Endothelial cell of hepatic sinusoid (primary cell): Measurements from ENCODE around the gene PRCP.

Source experiments
- in situ Hi-C: cut with HindIII; loops from 2 replicates; pipeline ENCODE4 v1.10.0; 2017; ENCODE audit warnings: low sequenced_read_pairs

The PRCP gene

DNA sequence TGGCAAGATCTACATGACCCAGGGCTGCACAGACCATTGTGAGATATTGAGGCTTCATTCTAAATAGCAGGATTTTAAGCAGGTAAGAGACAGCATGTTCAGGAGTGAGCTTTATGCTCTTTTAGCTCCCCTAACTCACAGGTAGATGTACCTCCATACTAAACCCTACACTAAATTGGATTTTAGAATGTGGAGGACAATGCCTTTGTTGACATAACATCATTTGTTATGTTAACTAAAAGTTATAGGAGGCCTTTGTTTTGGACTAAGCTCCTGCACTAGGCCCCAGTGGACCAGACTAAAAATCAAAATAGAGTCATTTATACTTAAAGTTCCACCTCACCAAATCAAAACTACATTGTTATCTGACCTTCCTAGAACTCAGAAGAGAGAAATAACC is 8.1 kb upstream of the PRCP start:
- in situ Hi-C loops = no loop called here

DNA sequence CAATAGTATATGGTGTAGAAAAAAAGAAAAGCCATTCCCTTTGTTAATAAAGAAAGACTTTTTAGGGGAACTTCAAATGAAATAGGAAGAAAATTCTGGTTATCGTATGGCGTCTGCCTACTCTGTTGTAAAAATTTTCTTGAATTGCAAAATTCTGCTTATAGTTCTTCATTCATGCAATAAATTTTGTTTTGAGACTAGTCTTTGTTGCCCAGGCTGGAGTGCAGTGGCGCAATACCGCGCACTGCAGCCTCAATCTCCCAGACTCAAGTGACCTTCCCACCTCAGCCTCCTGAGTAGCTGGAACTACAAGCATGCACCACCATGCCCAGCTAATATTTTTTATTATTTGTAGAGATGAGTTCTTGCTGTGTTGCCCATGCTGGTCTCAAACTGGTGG is 7.1 kb upstream of the PRCP start:
- in situ Hi-C loops = no loop called here

DNA sequence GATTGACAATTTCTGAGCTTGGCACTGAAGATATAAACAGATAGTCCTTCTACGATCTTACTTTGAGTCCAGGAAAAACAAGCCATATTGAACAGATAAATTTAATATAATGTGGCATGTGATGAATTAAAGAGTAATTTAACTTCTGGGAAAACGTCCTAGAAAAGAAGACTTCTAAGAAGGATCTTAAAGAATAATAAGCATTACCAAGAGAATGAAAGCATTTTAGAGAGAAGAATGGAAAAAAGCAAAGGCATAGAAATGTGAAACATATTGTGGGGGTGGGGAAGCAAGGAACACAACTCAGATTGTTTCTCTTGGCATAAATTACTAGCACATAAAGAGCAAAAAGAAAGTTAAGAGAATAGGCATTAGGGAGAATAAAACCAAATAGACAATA is 6.7 kb upstream of the PRCP start:
- in situ Hi-C loops = no loop called here

DNA sequence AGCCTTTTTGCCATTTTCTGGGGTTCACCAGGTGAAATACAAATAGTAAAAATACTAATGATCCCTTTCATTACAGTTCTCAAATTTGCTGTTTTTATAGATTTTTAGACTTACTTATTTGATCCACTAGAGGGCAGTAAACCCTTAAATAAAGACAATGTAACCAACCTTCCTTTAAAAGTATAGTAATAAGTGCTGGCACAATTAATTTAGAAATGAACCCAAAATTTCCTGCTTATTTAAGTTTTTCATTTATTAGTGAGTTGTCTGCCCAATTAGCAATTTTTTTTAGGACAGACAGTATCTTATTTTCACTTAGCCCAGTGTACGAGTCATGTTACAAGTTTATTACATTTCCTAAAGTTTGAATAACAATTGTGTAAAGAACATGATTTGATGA is 6.0 kb upstream of the PRCP start:
- in situ Hi-C loops = no loop called here

DNA sequence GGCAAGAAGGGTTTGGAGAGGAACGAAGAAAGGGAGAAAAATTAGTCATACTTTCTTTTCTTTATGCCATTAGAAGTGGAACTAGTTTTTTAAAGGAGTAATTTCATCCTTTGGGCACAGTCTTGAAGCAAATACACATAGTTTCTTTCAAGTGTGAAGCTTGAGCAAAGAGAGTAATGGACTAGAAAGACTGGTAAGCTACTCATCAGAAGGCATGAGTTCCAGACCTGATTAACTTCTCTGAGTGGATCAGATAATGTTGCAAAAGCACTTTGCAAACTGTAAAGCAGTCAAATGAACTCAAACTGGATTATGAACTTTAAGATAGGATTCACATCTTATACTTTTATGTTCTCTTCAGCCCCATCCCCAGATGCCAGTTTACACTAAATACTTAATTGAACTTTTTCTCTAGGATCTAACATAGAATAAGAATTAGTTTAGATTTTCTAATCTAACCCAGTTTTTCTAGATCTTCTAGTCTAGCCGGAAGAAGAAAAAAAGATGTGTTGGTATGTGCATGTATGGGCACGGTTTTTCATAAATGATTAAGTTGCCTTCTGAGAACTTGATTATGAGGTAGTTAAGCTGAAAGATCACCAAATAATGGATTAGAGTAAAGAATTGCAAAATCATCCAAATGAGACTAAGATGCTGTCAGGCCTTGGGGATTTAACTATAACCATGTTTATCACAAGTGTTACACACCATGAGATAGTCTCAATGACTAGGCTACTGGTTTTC is 3.8 kb upstream of the PRCP start:
- in situ Hi-C loops = no loop called here

DNA sequence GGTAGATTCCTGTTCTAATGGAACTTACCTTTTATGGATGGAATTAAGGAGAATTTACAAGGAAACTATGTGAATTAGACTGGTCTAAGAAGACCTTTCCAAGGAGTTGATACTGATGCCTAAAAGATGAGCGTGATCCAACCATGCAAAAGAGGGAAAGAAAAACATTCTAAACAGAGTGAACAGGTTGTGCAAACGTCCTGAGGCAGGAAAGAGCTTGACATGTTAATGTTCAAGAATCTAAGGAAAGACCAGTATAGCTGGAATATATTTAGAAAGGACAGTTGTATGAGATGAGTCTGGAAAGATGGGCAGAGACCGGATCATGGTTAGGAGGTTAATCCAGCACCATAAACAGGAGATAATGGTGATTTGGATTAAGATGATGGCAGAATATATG is 2.6 kb upstream of the PRCP start:
- in situ Hi-C loops = no loop called here

- in situ Hi-C loops = no loop called here
Observed at GRCh38 chr11:82901922-82902485, 1.8 kb upstream of the PRCP start.

GRCh38 chr11:82901165-82901921 is 1.1 kb upstream of the PRCP start, which contains the start of gene DDIAS:
DDIAS (plus strand) TSS chr11:82901736; CDS start chr11:82914739, 13,003 bp downstream.
- in situ Hi-C loops = no loop called here

DNA sequence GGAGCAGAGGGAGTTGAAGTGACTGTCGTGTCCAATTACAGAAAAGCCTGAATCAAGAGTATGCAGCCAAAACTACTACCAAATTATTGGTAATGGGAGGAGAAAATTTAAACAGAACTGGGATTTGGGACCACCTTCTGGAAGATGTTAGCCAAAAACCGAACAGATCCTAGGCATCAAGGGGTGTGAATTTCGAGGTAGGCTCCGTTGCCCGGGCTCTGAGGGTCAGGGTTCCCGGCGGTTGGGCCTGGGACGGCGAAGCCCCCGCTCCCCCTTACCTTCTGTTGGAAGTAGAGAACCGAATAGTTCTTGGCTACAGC is 313 bp downstream of the PRCP start:
- in situ Hi-C loops = no loop called here

DNA sequence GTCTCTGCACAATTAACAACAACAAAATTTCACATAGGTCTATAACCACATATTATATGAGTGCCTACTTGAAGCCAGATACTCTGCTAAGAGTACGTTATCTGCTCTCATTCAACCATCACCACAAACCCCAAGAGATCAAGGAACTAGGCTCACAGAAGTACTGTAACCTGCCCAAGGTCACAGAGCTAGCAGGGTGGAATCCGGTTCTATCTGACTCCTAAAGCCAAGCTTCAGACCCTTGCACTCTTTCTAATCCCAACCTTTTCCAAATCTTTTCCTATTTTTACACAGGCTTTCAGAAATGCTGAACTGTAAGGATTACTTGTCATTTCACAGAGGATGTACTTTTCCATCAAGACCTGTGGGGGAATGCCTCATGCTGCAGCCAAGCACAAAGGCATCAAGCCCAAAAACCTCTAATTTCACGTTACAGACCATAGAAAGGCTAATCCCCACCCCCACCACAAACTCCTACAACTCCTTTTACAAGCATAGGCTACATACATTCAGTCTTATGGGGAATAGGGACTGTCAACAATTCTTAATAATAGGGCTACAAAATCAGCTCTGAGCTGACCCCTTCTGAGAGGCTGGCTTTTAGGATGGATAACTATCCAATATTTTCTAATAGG is 927 bp downstream of the PRCP start:
- in situ Hi-C loops = no loop called here

GRCh38 chr11:82898241-82898640 is 2.0 kb downstream of the PRCP start:
- in situ Hi-C loops = no loop called here

GRCh38 chr11:82896183-82896582 is 4.0 kb downstream of the PRCP start:
- in situ Hi-C loops = no loop called here

DNA sequence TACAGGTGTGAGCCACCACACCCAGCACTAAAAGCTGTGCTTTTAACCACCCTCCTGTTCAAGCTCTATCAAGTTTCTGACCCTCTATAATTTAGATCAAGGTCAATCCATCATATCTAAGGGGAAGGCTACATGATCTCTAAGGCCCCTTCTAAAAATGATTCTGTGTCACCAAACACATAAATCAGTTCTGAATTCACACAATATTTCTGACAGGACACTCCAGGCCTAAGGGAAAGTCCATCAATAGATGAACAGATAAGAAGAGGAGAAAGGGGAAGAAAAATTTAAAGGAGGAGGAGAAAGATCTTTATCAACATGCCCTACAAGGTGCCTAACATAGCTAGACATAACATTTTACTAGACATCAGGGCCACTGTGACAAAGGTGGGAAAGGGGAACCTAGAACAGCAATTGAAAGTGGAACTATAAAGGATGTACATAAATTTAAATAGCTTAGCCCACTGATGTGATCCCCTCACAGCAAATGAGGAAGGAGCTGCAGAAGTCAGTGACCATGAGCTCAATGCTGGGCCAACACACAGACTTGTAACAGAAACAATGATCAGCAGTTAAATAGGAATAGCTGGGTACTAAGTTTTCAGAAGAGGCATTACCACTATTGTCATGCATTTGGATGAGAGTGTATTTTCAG is 4.7 kb downstream of the PRCP start:
- in situ Hi-C loops = no loop called here

DNA sequence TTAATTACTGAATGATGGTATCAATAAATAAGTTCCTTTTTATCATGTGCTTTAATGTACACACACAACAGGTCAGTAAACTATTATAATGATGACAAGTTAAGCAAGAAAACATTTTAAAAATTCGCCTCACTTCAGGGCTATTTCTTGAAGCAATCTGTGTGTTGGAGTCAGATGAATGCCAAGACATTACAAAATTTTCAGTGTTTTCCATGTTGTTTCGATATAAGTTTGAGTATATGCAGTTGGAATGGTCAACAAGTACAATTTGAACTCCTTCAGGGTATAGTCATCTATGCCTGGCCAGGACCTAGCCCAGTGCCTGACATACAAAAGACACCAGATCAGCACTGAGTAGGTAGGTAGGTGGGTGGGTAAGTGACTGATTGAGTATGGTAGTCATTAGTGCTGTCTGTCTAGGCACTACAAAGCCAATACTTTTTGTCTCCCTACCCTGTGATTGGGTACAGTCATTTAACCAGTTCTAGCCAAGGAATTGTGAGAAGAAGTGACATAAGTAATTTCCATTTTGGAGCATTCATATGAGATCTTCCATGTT is 7.5 kb downstream of the PRCP start:
- in situ Hi-C loops = no loop called here

DNA sequence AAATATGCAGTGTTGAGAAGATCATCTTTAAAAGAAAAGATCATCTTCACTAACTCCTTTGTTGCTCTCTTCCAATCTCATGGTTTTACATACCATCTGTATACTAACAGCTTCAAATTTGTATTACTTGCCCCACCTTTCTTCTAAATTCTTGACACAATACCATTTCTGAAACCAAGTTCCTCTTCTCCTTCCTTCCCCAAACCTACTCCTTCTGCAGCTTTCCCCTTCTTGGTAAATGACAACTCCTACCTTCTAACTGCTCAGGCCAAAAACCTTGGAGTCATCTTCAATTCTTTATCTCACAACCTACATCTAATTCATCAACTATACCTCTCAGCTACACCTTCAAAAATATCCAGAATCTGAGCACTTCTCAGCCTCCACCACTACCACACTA is 9.3 kb downstream of the PRCP start:
- in situ Hi-C loops = no loop called here

GRCh38 chr11:82890002-82890341 is 10.3 kb downstream of the PRCP start:
- in situ Hi-C loops = no loop called here

- in situ Hi-C loops = no loop called here
Observed at GRCh38 chr11:82889133-82890001, 10.9 kb downstream of the PRCP start.

GRCh38 chr11:82883853-82884252 is 16.4 kb downstream of the PRCP start:
- in situ Hi-C loops = no loop called here

- in situ Hi-C loops = no loop called here
Observed at GRCh38 chr11:82874646-82875523, 25.3 kb downstream of the PRCP start.
